HepG2 (cell line): ENCODE measurements around the gene TRPM1. TPM values are rescaled to one million over a fixed set of nuclear protein-coding genes. Genes with fewer than 3 reads are reported as not detected.

ENCODE experiments used
- ATAC-seq: fragments of 200-7000 bp; cut with Tn5 transposase; 3 replicates; pipeline ENCODE4 v1.9.1; 2020; ENCODE audit warnings: mild to moderate bottlenecking, moderate library complexity
- BruUV-seq: library from RNA; stranded (reverse); fragments of 400-500 nt; replicated peaks from 2 replicates; lab custom pipeline; 2021; lab: Mats Ljungman, UMichigan
- CTCF ChIA-PET: fragments of 300-600 bp; formaldehyde crosslinking; extraction: SDS; loops from one replicate; lab custom pipeline; 2021; ENCODE audit warnings: low total read pairs, inconsistent platforms, low intra/inter-chr PET ratio; lab: Yijun Ruan, JAX
- POLR2A ChIA-PET: fragments of 350-600 bp; sonication (Branson Sonifier 250); formaldehyde crosslinking; loops from one replicate; lab custom pipeline; 2020; ENCODE audit warnings: antibody characterized with exemption, inconsistent platforms; lab: Yijun Ruan, JAX
- DNase-seq: peaks from one replicate; pipeline ENCODE4 v3.0.0-alpha.2; 2015; ENCODE audit warnings: low spot score
- FAIRE-seq: peaks from 3 replicates; lab custom pipeline; 2011; peaks lifted over from hg19 to GRCh38; lab: Jason Lieb, UNC
- H2AFZ ChIP-seq: one replicate; pipeline ENCODE4 v1.6.1; 2011; ENCODE audit warnings: low read length, inconsistent platforms
- H3K27ac ChIP-seq: fragments of 300-600 bp; 3 replicates; pipeline ENCODE4 v1.8.0; 2011; ENCODE audit warnings: mixed run types, mild to moderate bottlenecking, mixed read lengths, low read length, inconsistent platforms; ENCODE audit not compliant: insufficient read depth; ENCODE audit errors: extremely low read length
- H3K27me3 ChIP-seq, 2 experiments: fragments of 200-600 bp in 1 of 2; 2 replicates in 1 of 2; 3 replicates in 1 of 2; pipeline versions ENCODE4 v1.6.0 to v1.8.0; 2011; ENCODE audit warnings: low read length in 2 of 2, mild to moderate bottlenecking in 2 of 2, moderate library complexity in 2 of 2, inconsistent platforms in 1 of 2; ENCODE audit not compliant: insufficient read depth in 2 of 2, control insufficient read depth in 1 of 2
- H3K36me3 ChIP-seq, 2 experiments: fragments of 200-600 bp in 1 of 2; replicated peaks in 1 of 2; 2 replicates in 1 of 2; 3 replicates in 1 of 2; pipeline versions ENCODE4 v1.5.1 to v1.8.0; 2011; ENCODE audit warnings: low read length in 2 of 2, inconsistent platforms in 1 of 2; ENCODE audit not compliant: insufficient read depth in 2 of 2, control insufficient read depth in 1 of 2
- H3K4me1 ChIP-seq: 2 replicates; pipeline ENCODE4 v1.5.1; 2012; ENCODE audit warnings: low read length, inconsistent platforms; ENCODE audit not compliant: insufficient read depth
- H3K4me2 ChIP-seq: 2 replicates; pipeline ENCODE4 v1.6.0; 2011; ENCODE audit warnings: low read depth, low read length, inconsistent platforms
- H3K4me3 ChIP-seq, 3 experiments: fragments of 200-600 bp in 1 of 3; sonication (generic), shearing (Covaris generic) in 1 of 3; replicated peaks in 1 of 3; 2 replicates each; pipeline ENCODE4 v1.5.1; 2011 to 2016; ENCODE audit warnings: low read length in 3 of 3, inconsistent platforms in 2 of 3, low read depth in 2 of 3, mild to moderate bottlenecking in 2 of 3, control low read depth in 1 of 3, mixed read lengths in 1 of 3; ENCODE audit not compliant: insufficient read depth in 1 of 3
- H3K79me2 ChIP-seq: one replicate; pipeline ENCODE4 v1.6.1; 2011; ENCODE audit warnings: low read length, inconsistent platforms; ENCODE audit not compliant: insufficient read depth
- H3K9ac ChIP-seq: 2 replicates; pipeline ENCODE4 v1.6.0; 2011; ENCODE audit warnings: mild to moderate bottlenecking, low read depth, low read length, inconsistent platforms; ENCODE audit not compliant: insufficient read depth
- H3K9me3 ChIP-seq: 2 replicates; pipeline ENCODE4 v1.5.1; 2012; ENCODE audit warnings: mild to moderate bottlenecking, low read length
- H4K20me1 ChIP-seq: 2 replicates; pipeline ENCODE4 v1.6.0; 2011; ENCODE audit warnings: inconsistent platforms, mild to moderate bottlenecking, low read length, moderate library complexity; ENCODE audit not compliant: insufficient read depth
- CBX5 ChIP-seq: sonication (generic); formaldehyde crosslinking; IDR thresholded peaks from 2 replicates; pipeline ENCODE4 v1.4.0; 2020; ENCODE audit warnings: missing genetic modification reagents, borderline replicate concordance
- CCDC6 ChIP-seq: sonication (generic); formaldehyde crosslinking; IDR thresholded peaks from 2 replicates; pipeline ENCODE4 v1.8.1; 2022; ENCODE audit warnings: mild to moderate bottlenecking, missing genetic modification reagents, moderate library complexity
- ELF4 ChIP-seq: sonication (generic); formaldehyde crosslinking; IDR thresholded peaks from 2 replicates; pipeline ENCODE4 v1.5.0; 2020; ENCODE audit warnings: missing genetic modification reagents, mild to moderate bottlenecking, moderate library complexity, borderline replicate concordance
- GTF2F1 ChIP-seq: fragments of 150-350 bp; IDR thresholded peaks from 2 replicates; pipeline ENCODE4 v1.6.1; 2014; ENCODE audit warnings: low read length
- HOXA5 ChIP-seq: sonication (generic); formaldehyde crosslinking; IDR thresholded peaks from 2 replicates; pipeline ENCODE4 v1.4.0; 2020; ENCODE audit warnings: missing genetic modification reagents
- MZF1 ChIP-seq: sonication (generic); formaldehyde crosslinking; IDR thresholded peaks from 2 replicates; pipeline ENCODE4 v1.8.1; 2023; ENCODE audit warnings: mild to moderate bottlenecking, missing genetic modification reagents, borderline replicate concordance
- NBN ChIP-seq: fragments of 450-650 bp; conservative IDR thresholded peaks from 2 replicates; pipeline ENCODE4 v1.6.1; 2017
- PHF20 ChIP-seq: sonication (generic); formaldehyde crosslinking; IDR thresholded peaks from 2 replicates; pipeline ENCODE4 v1.5.0; 2020; ENCODE audit warnings: mild to moderate bottlenecking, missing genetic modification reagents
- PREB ChIP-seq: sonication (generic); formaldehyde crosslinking; IDR thresholded peaks from 2 replicates; pipeline ENCODE4 v1.4.0; 2020; ENCODE audit warnings: missing genetic modification reagents
- SOX13 ChIP-seq, 3 experiments: fragments of 450-650 bp in 1 of 3; sonication (generic) in 1 of 3; formaldehyde crosslinking in 1 of 3; IDR thresholded peaks in 2 of 3; conservative IDR thresholded peaks in 1 of 3; 2 replicates each; pipeline versions ENCODE4 v1.5.0 to v1.6.1; 2016 to 2020; ENCODE audit warnings: antibody characterized with exemption in 1 of 3, mild to moderate bottlenecking in 1 of 3, missing compliant biosample characterization in 1 of 3, missing genetic modification reagents in 1 of 3, moderate library complexity in 1 of 3
- SRSF4 ChIP-seq: fragments of 200-400 bp; formaldehyde crosslinking; IDR thresholded peaks from one replicate; pipeline ENCODE4 v1.6.1; 2018; ENCODE audit warnings: mild to moderate bottlenecking, low read depth, low read length, moderate library complexity; ENCODE audit not compliant: poor library complexity, severe bottlenecking
- ZBTB44 ChIP-seq: sonication (generic); formaldehyde crosslinking; IDR thresholded peaks from 2 replicates; pipeline ENCODE4 v1.4.0; 2020; ENCODE audit warnings: missing genetic modification reagents
- ZNF207 ChIP-seq: fragments of 450-650 bp; IDR thresholded peaks from 2 replicates; pipeline ENCODE4 v1.6.1; 2016; ENCODE audit warnings: antibody characterized with exemption, borderline replicate concordance
- ZNF24 ChIP-seq: fragments of 450-650 bp; IDR thresholded peaks from 2 replicates; pipeline ENCODE4 v1.6.1; 2017; ENCODE audit warnings: antibody characterized with exemption, mild to moderate bottlenecking
- ZNF704 ChIP-seq: sonication (generic); formaldehyde crosslinking; IDR thresholded peaks from 2 replicates; pipeline ENCODE4 v1.8.1; 2023; ENCODE audit warnings: mild to moderate bottlenecking, inconsistent platforms, moderate library complexity, missing genetic modification reagents, borderline replicate concordance
- ZNF790 ChIP-seq: sonication (generic); formaldehyde crosslinking; IDR thresholded peaks from 2 replicates; pipeline ENCODE4 v1.8.0; 2022; ENCODE audit warnings: missing genetic modification reagents, mild to moderate bottlenecking, borderline replicate concordance
- WGBS: methylation state at CpG from one replicate; pipeline ENCODE4 v1.1.6; 2017; ENCODE audit warnings: low lambda C conversion rate; 5-methylcytosine and 5-hydroxymethylcytosine counted together
- in situ Hi-C: cut with HindIII; loops from 2 replicates; pipeline ENCODE4 v1.10.0; 2017; ENCODE audit warnings: low pct_unique_long_range_greater_than_20kb; ENCODE audit not compliant: extremely low pct_ligation_motif_present
- intact Hi-C: fragments of 100-400 bp; cut with micrococcal nuclease; formaldehyde crosslinking; loops from one replicate; pipeline ENCODE4 v1.10.0; 2022; ENCODE audit not compliant: unreplicated experiment
- polyA plus RNA-seq, 8 experiments: library from polyadenylated mRNA; depleted of rRNA in 3 of 8; stranded (reverse) in 7 of 8; unstranded in 1 of 8; fragments of >200 nt; fragmentation: Illumina TruSeq in 4 of 8; extraction: Trizol in 4 of 8; gene quantifications; 2 replicates each; pipeline versions ENCODE4 v1.2.1 to v1.2.3, GENCODE V29; 2011 to 2016; ENCODE audit warnings: low read depth in 4 of 8, missing spikeins in 1 of 8, mixed read lengths in 1 of 8; ENCODE audit not compliant: insufficient read depth in 1 of 8
- total RNA-seq, 5 experiments: library from RNA; depleted of rRNA; stranded (reverse); fragments of >200 nt; fragmentation: Illumina TruSeq; extraction: Trizol; gene quantifications; 2 replicates each; pipeline ENCODE4 v1.2.3, GENCODE V29; 2016; ENCODE audit warnings: low read depth in 1 of 5

TRPM1 gene
- total and polyA plus RNA-seq, 2 of the 13 experiments (the other 11 are each of a cell fraction or from before 2014, with no cell fraction given) = not detected

- 50% methylated on average over 6 of the region's 10 CpGs for WGBS
- no peaks in the 10 kb centered on the region for H3K9me3 ChIP-seq
- peak overlapping the region; percentile 18; the same call in 1 of the 2 replicates for H3K4me2 ChIP-seq
- in situ Hi-C loops (no loop called here), intact Hi-C loops (no loop called here)
- BruUV-seq = no TSS peak
- H3K4me1 ChIP-seq = peaks cover 10% of the 10 kb centered on the region; the same call in 1 of the 2 replicates
- ATAC-seq (no peak), FAIRE-seq (no peak), DNase-seq (no peak)
- POLR2A ChIA-PET = no interaction called here
- H3K4me3 ChIP-seq = no peak overlapping the region
- no peaks in the 10 kb centered on the region for H4K20me1 ChIP-seq
- no peak overlapping the region for H3K27ac ChIP-seq
- TF ChIP-seq HOXA5 = no peak
- TF ChIP-seq NBN = no peak
- no peak for TF ChIP-seq ZNF790
- no peak for TF ChIP-seq MZF1 (CRISPR knock-in tag)
- no peak for TF ChIP-seq ZNF704
- TF ChIP-seq ZNF24 = no peak
- no peak for TF ChIP-seq CCDC6
- TF ChIP-seq GTF2F1 = no peak
- TF ChIP-seq CBX5 (CRISPR knock-in tag) = no peak
- TF ChIP-seq SRSF4 = no peak
- no peak for TF ChIP-seq ZBTB44
- TF ChIP-seq ELF4 (CRISPR knock-in tag) = no peak
- TF ChIP-seq SOX13 (IDR thresholded peaks at IDR 0.05) = no peak
- no peak for TF ChIP-seq SOX13 (CRISPR knock-in tag; conservative IDR thresholded peaks at IDR 0.05 in 1 of 2, IDR thresholded peaks at IDR 0.05 in 1 of 2)
- TF ChIP-seq ZNF207 = no peak
- no peak for TF ChIP-seq PHF20 (CRISPR knock-in tag)
- TF ChIP-seq PREB = no peak
- no peak overlapping the region for H2AFZ ChIP-seq
- no peaks in the 10 kb centered on the region for H3K79me2 ChIP-seq
- H3K36me3 ChIP-seq = no peaks in the 10 kb centered on the region
- CTCF ChIA-PET = no interaction called here
- H3K27me3 ChIP-seq = peaks cover 0 to 4% of the 10 kb centered on the region in 2 experiments; a peak in 1 of 5 replicates
- H3K9ac ChIP-seq = no peak overlapping the region
Observed at GRCh38 chr15:31049111-31049510, 52.4 kb downstream of the TRPM1 start.
